Measurements from ENCODE around the gene FAM227B. TPM values are rescaled to one million over a fixed set of nuclear protein-coding genes. Genes with fewer than 3 reads are reported as not detected.

Gene FAM227B
- total and polyA plus RNA-seq, 2 of the 13 experiments (the other 11 are each of a cell fraction or from before 2014, with no cell fraction given): 1.9 to 2.6 TPM

- TF ChIP-seq ZBTB7A (CRISPR knock-in tag; IDR thresholded peaks at IDR 0.05): no peak
Measured at GRCh38 chr15:49287481-49287880, 333.1 kb downstream of the FAM227B start (continued).

GRCh38 chr15:49286649-49287404, 333.8 kb downstream of the FAM227B start:
- TF ChIP-seq ZBTB38 (CRISPR knock-in tag; IDR thresholded peaks at IDR 0.05): no peak
- no peak for TF ChIP-seq ZFP90 (CRISPR knock-in tag; IDR thresholded peaks at IDR 0.05; ENCODE audit: borderline replicate concordance)
- no peak for TF ChIP-seq ZBTB8A (CRISPR knock-in tag; IDR thresholded peaks at IDR 0.05; ENCODE audit: borderline replicate concordance, low read depth)
- TF ChIP-seq ZNF660 (CRISPR knock-in tag; IDR thresholded peaks at IDR 0.05; ENCODE audit: borderline replicate concordance, low read depth): no peak
- TF ChIP-seq ZNF253 (CRISPR knock-in tag; IDR thresholded peaks at IDR 0.05; ENCODE audit: borderline replicate concordance): no peak
- TF ChIP-seq ZMYM4 (CRISPR knock-in tag; IDR thresholded peaks at IDR 0.05): no peak
- no peak for TF ChIP-seq JUNB (CRISPR knock-in tag; IDR thresholded peaks at IDR 0.05; ENCODE audit: borderline replicate concordance)
- no peak for TF ChIP-seq FOXP1 (IDR thresholded peaks at IDR 0.05)
- TF ChIP-seq FOXP1 (CRISPR knock-in tag; IDR thresholded peaks at IDR 0.05): no peak
- no peak for TF ChIP-seq ZNF24 (IDR thresholded peaks at IDR 0.05)
- no peak for TF ChIP-seq PPARG (CRISPR knock-in tag; conservative IDR thresholded peaks at IDR 0.05)
- no peak for TF ChIP-seq ZNF484 (CRISPR knock-in tag; IDR thresholded peaks at IDR 0.05; ENCODE audit: borderline replicate concordance, low read depth)
- TF ChIP-seq SP2 (CRISPR knock-in tag; IDR thresholded peaks at IDR 0.05): no peak
- TF ChIP-seq ZFYVE20 (CRISPR knock-in tag; IDR thresholded peaks at IDR 0.05; ENCODE audit: borderline replicate concordance, low read depth): no peak
- no peak for TF ChIP-seq ARID5B (CRISPR knock-in tag; IDR thresholded peaks at IDR 0.05)
- no peak for TF ChIP-seq ZNF430 (CRISPR knock-in tag; IDR thresholded peaks at IDR 0.05)
- TF ChIP-seq MTF1 (CRISPR knock-in tag; IDR thresholded peaks at IDR 0.05): no peak
- no peak for TF ChIP-seq TCF7L2 (IDR thresholded peaks at IDR 0.05; ENCODE audit: low read depth, low read length)
- TF ChIP-seq ZNF224 (CRISPR knock-in tag; IDR thresholded peaks at IDR 0.05): no peak
- no peak for TF ChIP-seq DNMT1 (CRISPR knock-in tag; IDR thresholded peaks at IDR 0.05)
- TF ChIP-seq CC2D1A (CRISPR knock-in tag; IDR thresholded peaks at IDR 0.05): no peak
- no peaks in the 10 kb centered on the region for H3K4me1 ChIP-seq (ENCODE audit: insufficient read depth, low read length)
- no peaks in the 10 kb centered on the region for H3K9me3 ChIP-seq (ENCODE audit: low read length)
- BruUV-seq (replicated peaks): no TSS peak
- ATAC-seq (no peak), DNase-seq (ENCODE audit: low spot score) (no peak), FAIRE-seq (no peak)
- H4K20me1 ChIP-seq (ENCODE audit: insufficient read depth, low read length): no peaks in the 10 kb centered on the region
- no peak overlapping the region for H3K4me2 ChIP-seq (ENCODE audit: low read depth, low read length)
- H2AFZ ChIP-seq (ENCODE audit: low read length): no peak overlapping the region
- WGBS (ENCODE audit: low lambda C conversion rate): 96% methylated on average over 4 of the region's 4 CpGs
- peaks cover 8 to 24% of the 10 kb centered on the region in 2 experiments for H3K36me3 ChIP-seq (replicated peaks in 1 of 2; ENCODE audit: control insufficient read depth in 1 of 2, insufficient read depth in 2 of 2, low read length in 2 of 2)
- in situ Hi-C loops (cut with HindIII; ENCODE audit: extremely low pct_ligation_motif_present, low pct_unique_long_range_greater_than_20kb) (no loop called here), intact Hi-C loops (cut with micrococcal nuclease; ENCODE audit: unreplicated experiment) (no loop called here)
- no peak overlapping the region for H3K4me3 ChIP-seq (replicated peaks in 1 of 3; ENCODE audit: insufficient read depth in 1 of 3, low read depth in 2 of 3, low read length in 3 of 3)
- H3K79me2 ChIP-seq (ENCODE audit: insufficient read depth, low read length): no peaks in the 10 kb centered on the region
- no peak overlapping the region for H3K9ac ChIP-seq (ENCODE audit: insufficient read depth, low read depth, low read length)
- ChIA-PET POLR2A (no interaction called here), CTCF (ENCODE audit: low intra/inter-chr PET ratio, low total read pairs) (no interaction called here)
- no peaks in the 10 kb centered on the region for H3K27me3 ChIP-seq (ENCODE audit: control insufficient read depth in 1 of 2, insufficient read depth in 2 of 2, low read length in 2 of 2)
- H3K27ac ChIP-seq (ENCODE audit: extremely low read length, insufficient read depth, low read length): no peak overlapping the region

Measured in HepG2 (cell line).